Panc1 (cell line): ENCODE measurements around the gene DDX4. TPM values are rescaled to one million over a fixed set of nuclear protein-coding genes. Genes with fewer than 3 reads are reported as not detected.

Source experiments
- ATAC-seq: fragments of 200-7000 bp; cut with Tn5 transposase; 2 replicates; pipeline ENCODE4 v1.9.1; 2020; ENCODE audit warnings: mild to moderate bottlenecking, moderate library complexity
- BruUV-seq: library from RNA; stranded (reverse); fragments of 400-500 nt; replicated peaks from 2 replicates; lab custom pipeline; 2021; lab: Mats Ljungman, UMichigan
- CTCF ChIA-PET: fragments of 300-600 bp; sonication (Branson Sonifier 250); formaldehyde crosslinking; loops from one replicate; lab custom pipeline; 2022; ENCODE audit warnings: antibody characterized with exemption; lab: Charles Lee
- POLR2A ChIA-PET: fragments of 300-600 bp; sonication (Branson Sonifier 250); formaldehyde crosslinking; loops from one replicate; lab custom pipeline; 2022; ENCODE audit warnings: antibody characterized with exemption; lab: Charles Lee
- DNase-seq: peaks from one replicate; pipeline ENCODE4 v3.0.0-alpha.2; 2010; ENCODE audit warnings: low read depth, low spot score
- H3K27ac ChIP-seq: 2 replicates; pipeline ENCODE4 v1.5.1; 2011; ENCODE audit warnings: mild to moderate bottlenecking, low read length, inconsistent platforms
- H3K27me3 ChIP-seq: fragments of 200-500 bp; sonication (Bioruptor generic); 2 replicates; pipeline ENCODE4 v1.6.0; 2014; ENCODE audit warnings: low read length, inconsistent platforms; ENCODE audit not compliant: control insufficient read depth, insufficient read depth
- H3K36me3 ChIP-seq: fragments of 200-500 bp; sonication (Bioruptor generic); 2 replicates; pipeline ENCODE4 v1.5.1; 2014; ENCODE audit warnings: inconsistent platforms, mild to moderate bottlenecking, low read length, moderate library complexity; ENCODE audit not compliant: control insufficient read depth, insufficient read depth
- H3K4me1 ChIP-seq: 2 replicates; pipeline ENCODE4 v1.5.1; 2011; ENCODE audit warnings: inconsistent platforms, mild to moderate bottlenecking, low read length, moderate library complexity; ENCODE audit not compliant: control insufficient read depth, insufficient read depth
- H3K4me3 ChIP-seq, 2 experiments: 2 replicates each; pipeline ENCODE4 v1.5.1; 2011 to 2012; ENCODE audit warnings: low read depth in 2 of 2, low read length in 2 of 2, mild to moderate bottlenecking in 2 of 2, inconsistent platforms in 1 of 2, moderate library complexity in 1 of 2
- H3K9me3 ChIP-seq: fragments of 200-500 bp; sonication (Bioruptor generic); 2 replicates; pipeline ENCODE4 v1.5.1; 2014; ENCODE audit warnings: low read depth, mild to moderate bottlenecking, inconsistent platforms, low read length, moderate library complexity; ENCODE audit not compliant: control insufficient read depth, insufficient read depth
- POLR2AphosphoS5 ChIP-seq: IDR thresholded peaks from 2 replicates; pipeline ENCODE4 v1.6.1; 2012; ENCODE audit warnings: mild to moderate bottlenecking, low read depth, low read length, moderate library complexity
- SIN3A ChIP-seq: IDR thresholded peaks from 2 replicates; pipeline ENCODE4 v1.6.1; 2012; ENCODE audit warnings: low read depth, mild to moderate bottlenecking, low read length, moderate library complexity, borderline replicate concordance; ENCODE audit not compliant: insufficient read depth
- TCF7L2 ChIP-seq: IDR thresholded peaks from 2 replicates; pipeline ENCODE4 v1.6.1; 2011; ENCODE audit warnings: mild to moderate bottlenecking, low read depth, low read length, inconsistent platforms
- in situ Hi-C: cut with HindIII; loops from 2 replicates; pipeline ENCODE4 v1.10.0; 2016; ENCODE audit warnings: low sequenced_read_pairs, low pct_unique_long_range_greater_than_20kb
- intact Hi-C: fragments of 100-400 bp; cut with micrococcal nuclease; formaldehyde crosslinking; loops from one replicate; pipeline ENCODE4 v1.10.0; 2022; ENCODE audit not compliant: unreplicated experiment
- total RNA-seq: library from RNA; stranded (reverse); gene quantifications from one replicate; pipeline ENCODE4 v1.2.1, GENCODE V29; 2021; ENCODE audit not compliant: unreplicated experiment
- TF ChIP-seq, protein P1 (sequence below), 2 experiments: IDR thresholded peaks; 2 replicates each; pipeline ENCODE4 v1.6.1; 2011 to 2012; ENCODE audit warnings: low read depth in 2 of 2, control low read depth in 1 of 2, low read length in 1 of 2, mild to moderate bottlenecking in 1 of 2, moderate library complexity in 1 of 2; ENCODE audit not compliant: insufficient read depth in 1 of 2
- TF ChIP-seq, protein P2 (sequence below): fragments of 450-650 bp; IDR thresholded peaks from 2 replicates; pipeline ENCODE4 v1.5.1; 2017; ENCODE audit warnings: mild to moderate bottlenecking

DDX4 gene
- total RNA-seq, 1 experiment from 2014 or later: not detected

DNA sequence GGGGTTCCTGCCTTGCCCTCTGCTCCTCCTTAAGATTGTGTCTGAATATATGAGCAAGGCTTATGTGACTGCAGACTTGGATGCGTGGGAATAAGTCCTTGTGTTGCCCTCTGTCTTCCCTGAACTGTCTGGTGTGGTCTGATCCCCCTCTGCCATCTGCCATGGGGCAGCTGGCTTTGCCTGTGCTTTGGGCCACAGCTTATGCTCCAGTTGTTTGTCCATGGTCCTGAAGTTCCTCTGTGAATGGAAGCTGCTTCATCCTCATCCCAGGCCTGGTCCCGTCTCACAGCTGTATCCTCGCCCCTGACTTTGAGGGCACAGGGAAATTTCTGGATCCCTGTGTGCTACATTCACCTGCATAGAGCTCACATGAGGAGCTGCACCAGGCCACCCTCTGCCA lies 128.0 kb downstream of the DDX4 start:
- no peak overlapping the region for H3K27ac ChIP-seq
- BruUV-seq: no TSS peak

DNA sequence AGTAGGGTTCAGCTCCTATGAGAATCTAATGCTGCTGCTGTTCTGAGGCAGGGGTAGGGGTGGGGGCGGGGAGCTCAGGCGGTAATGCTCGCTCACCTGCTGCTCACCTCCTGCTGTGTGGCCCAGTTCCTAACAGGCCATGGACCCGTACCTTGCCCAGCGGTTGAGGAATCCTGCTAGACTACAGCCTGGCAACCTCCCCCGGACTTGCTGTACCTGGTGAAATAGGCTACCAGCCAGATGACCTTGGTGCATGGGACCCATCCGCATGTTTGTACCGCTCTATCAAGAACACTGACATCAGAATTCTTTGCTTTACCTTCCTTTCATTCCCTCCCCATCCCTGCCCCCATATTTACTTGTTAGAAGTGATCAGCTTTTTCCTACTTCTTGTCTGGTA lies 128.6 kb downstream of the DDX4 start:
- BruUV-seq: no TSS peak
- CTCF ChIA-PET: no interaction called here
- POLR2A ChIA-PET: no interaction called here

More for the DNA sequence above, 128.0 kb downstream of the DDX4 start:
- H3K4me3 ChIP-seq: no peak overlapping the region
- CTCF ChIA-PET: no interaction called here
- POLR2A ChIA-PET: no interaction called here
- H3K9me3 ChIP-seq: no peaks in the 10 kb centered on the region
- H3K27me3 ChIP-seq: no peaks in the 10 kb centered on the region
- peaks cover 12% of the 10 kb centered on the region; the same call in 1 of the 2 replicates for H3K4me1 ChIP-seq
- TF ChIP-seq SIN3A (no peak), POLR2AphosphoS5 (no peak)
- TF ChIP-seq, protein P1, sequence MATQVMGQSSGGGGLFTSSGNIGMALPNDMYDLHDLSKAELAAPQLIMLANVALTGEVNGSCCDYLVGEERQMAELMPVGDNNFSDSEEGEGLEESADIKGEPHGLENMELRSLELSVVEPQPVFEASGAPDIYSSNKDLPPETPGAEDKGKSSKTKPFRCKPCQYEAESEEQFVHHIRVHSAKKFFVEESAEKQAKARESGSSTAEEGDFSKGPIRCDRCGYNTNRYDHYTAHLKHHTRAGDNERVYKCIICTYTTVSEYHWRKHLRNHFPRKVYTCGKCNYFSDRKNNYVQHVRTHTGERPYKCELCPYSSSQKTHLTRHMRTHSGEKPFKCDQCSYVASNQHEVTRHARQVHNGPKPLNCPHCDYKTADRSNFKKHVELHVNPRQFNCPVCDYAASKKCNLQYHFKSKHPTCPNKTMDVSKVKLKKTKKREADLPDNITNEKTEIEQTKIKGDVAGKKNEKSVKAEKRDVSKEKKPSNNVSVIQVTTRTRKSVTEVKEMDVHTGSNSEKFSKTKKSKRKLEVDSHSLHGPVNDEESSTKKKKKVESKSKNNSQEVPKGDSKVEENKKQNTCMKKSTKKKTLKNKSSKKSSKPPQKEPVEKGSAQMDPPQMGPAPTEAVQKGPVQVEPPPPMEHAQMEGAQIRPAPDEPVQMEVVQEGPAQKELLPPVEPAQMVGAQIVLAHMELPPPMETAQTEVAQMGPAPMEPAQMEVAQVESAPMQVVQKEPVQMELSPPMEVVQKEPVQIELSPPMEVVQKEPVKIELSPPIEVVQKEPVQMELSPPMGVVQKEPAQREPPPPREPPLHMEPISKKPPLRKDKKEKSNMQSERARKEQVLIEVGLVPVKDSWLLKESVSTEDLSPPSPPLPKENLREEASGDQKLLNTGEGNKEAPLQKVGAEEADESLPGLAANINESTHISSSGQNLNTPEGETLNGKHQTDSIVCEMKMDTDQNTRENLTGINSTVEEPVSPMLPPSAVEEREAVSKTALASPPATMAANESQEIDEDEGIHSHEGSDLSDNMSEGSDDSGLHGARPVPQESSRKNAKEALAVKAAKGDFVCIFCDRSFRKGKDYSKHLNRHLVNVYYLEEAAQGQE (IDR thresholded peaks at IDR 0.05; ENCODE audit: insufficient read depth in 1 of 2, low read depth in 2 of 2, low read length in 1 of 2): peak; percentile 77 to 85
- no peak for DNase-seq
- no peak for ATAC-seq
- H3K36me3 ChIP-seq: no peaks in the 10 kb centered on the region
- intact Hi-C loops (no loop called here), in situ Hi-C loops (no loop called here)

More for the DNA sequence above, 128.6 kb downstream of the DDX4 start:
- DNase-seq (no peak), ATAC-seq (no peak)
- in situ Hi-C loops: no loop called here
- Histone ChIP-seq H3K4me1 (peaks cover 12% of the 10 kb centered on the region; the same call in 1 of the 2 replicates), H3K4me3 (no peak overlapping the region), H3K36me3 (no peaks in the 10 kb centered on the region), H3K9me3 (no peaks in the 10 kb centered on the region), H3K27me3 (no peaks in the 10 kb centered on the region), H3K27ac (no peak overlapping the region)
- TF ChIP-seq, protein P2, sequence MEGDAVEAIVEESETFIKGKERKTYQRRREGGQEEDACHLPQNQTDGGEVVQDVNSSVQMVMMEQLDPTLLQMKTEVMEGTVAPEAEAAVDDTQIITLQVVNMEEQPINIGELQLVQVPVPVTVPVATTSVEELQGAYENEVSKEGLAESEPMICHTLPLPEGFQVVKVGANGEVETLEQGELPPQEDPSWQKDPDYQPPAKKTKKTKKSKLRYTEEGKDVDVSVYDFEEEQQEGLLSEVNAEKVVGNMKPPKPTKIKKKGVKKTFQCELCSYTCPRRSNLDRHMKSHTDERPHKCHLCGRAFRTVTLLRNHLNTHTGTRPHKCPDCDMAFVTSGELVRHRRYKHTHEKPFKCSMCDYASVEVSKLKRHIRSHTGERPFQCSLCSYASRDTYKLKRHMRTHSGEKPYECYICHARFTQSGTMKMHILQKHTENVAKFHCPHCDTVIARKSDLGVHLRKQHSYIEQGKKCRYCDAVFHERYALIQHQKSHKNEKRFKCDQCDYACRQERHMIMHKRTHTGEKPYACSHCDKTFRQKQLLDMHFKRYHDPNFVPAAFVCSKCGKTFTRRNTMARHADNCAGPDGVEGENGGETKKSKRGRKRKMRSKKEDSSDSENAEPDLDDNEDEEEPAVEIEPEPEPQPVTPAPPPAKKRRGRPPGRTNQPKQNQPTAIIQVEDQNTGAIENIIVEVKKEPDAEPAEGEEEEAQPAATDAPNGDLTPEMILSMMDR: no peak
- TF ChIP-seq SIN3A (no peak), TCF7L2 (no peak)
- TF ChIP-seq, protein P1 (IDR thresholded peaks at IDR 0.05; ENCODE audit: insufficient read depth in 1 of 2, low read depth in 2 of 2, low read length in 1 of 2): no peak
- intact Hi-C loops: no loop called here

Other genes with a start within 250 kb of the DDX4 start
- 35.7 TPM for gene PLPP1, start 203.1 kb upstream of the DDX4 start, total RNA-seq
- 12.8 TPM for gene SLC38A9, start 25.7 kb upstream of the DDX4 start, total RNA-seq
- 3.1 TPM for gene IL31RA, start 113.3 kb downstream of the DDX4 start, total RNA-seq